KMS-11 (cell line): ENCODE results near the gene ATRIP.
A peak's percentile ranks its signal among the peaks of the same experiment; 100 is the strongest.

ENCODE experiments used
- H2AFZ ChIP-seq: fragments of 200-600 bp; sonication (generic); 2 replicates; pipeline ENCODE4 v1.6.1; 2016; ENCODE audit warnings: antibody characterized with exemption, mixed run types, low read depth
- H3K27ac ChIP-seq: fragments of 200-600 bp; sonication (generic); 2 replicates; pipeline ENCODE4 v1.6.1; 2016; ENCODE audit warnings: mild to moderate bottlenecking, mixed run types
- H3K27me3 ChIP-seq: fragments of 200-600 bp; sonication (generic); 2 replicates; pipeline ENCODE4 v1.6.1; 2017; ENCODE audit warnings: mild to moderate bottlenecking, low read depth, mixed run types, moderate library complexity; ENCODE audit not compliant: insufficient read depth
- H3K36me3 ChIP-seq: fragments of 200-600 bp; sonication (generic); 2 replicates; pipeline ENCODE4 v1.6.1; 2017; ENCODE audit warnings: mild to moderate bottlenecking, mixed run types; ENCODE audit not compliant: insufficient read depth
- H3K4me1 ChIP-seq: fragments of 200-600 bp; sonication (generic); 2 replicates; pipeline ENCODE4 v1.6.1; 2016; ENCODE audit warnings: mild to moderate bottlenecking, low read depth, mixed run types; ENCODE audit not compliant: poor library complexity, severe bottlenecking
- H3K4me2 ChIP-seq: fragments of 200-600 bp; sonication (generic); 2 replicates; pipeline ENCODE4 v1.7.0; 2016; ENCODE audit warnings: mild to moderate bottlenecking, mixed run types
- H3K4me3 ChIP-seq: fragments of 200-600 bp; sonication (generic); IDR thresholded peaks from 2 replicates; pipeline ENCODE4 v1.6.1; 2017; ENCODE audit warnings: low read depth, low read length, mixed read lengths; ENCODE audit not compliant: insufficient read depth
- H3K79me2 ChIP-seq: fragments of 200-600 bp; sonication (generic); 2 replicates; pipeline ENCODE4 v1.6.1; 2016; ENCODE audit warnings: low read depth, mixed run types; ENCODE audit not compliant: insufficient read depth
- H3K9ac ChIP-seq: fragments of 200-600 bp; sonication (generic); 2 replicates; pipeline ENCODE4 v1.6.1; 2016; ENCODE audit warnings: mild to moderate bottlenecking, mixed run types
- H4K20me1 ChIP-seq: fragments of 200-600 bp; sonication (generic); 2 replicates; pipeline ENCODE4 v1.6.1; 2016; ENCODE audit warnings: mild to moderate bottlenecking, mixed run types; ENCODE audit not compliant: insufficient read depth
- CTCF ChIP-seq: fragments of 200-600 bp; sonication (generic); conservative IDR thresholded peaks from 2 replicates; pipeline ENCODE4 v1.6.1; 2017; ENCODE audit warnings: low read depth, mild to moderate bottlenecking, antibody characterized with exemption, low read length, moderate library complexity, mixed read lengths

The ATRIP gene

DNA sequence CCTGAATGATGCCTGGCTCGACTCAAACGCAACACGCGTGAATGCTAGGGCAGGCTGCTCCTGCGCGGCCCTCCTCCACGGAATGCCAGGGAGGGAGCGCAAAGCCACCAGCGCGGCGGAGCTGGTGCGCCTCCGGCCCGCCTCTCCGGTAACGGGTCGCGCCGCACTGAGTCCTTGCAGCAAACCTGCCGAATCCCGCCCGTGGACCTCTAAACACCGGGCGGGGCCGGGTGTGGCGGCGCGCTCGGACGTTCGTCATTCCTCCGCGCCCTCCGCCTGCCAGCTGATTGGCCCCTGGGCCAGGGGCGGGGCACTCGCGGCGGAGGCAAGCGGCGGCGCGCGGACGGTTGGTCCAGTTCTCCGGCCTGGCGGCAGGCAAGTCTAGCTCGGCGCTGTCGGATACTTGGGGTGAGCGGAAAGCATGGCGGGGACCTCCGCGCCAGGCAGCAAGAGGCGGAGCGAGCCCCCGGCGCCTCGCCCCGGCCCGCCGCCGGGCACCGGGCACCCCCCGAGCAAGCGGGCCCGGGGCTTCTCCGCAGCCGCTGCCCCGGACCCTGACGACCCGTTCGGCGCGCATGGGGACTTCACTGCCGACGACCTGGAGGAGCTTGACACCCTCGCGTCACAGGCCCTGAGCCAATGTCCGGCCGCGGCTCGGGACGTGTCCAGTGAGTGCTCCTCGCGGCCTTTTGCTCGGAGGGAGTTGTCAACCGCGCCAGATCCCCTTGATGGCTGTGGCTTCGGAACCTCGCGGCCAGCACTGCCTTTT lies at the start of gene ATRIP:
Gene ATRIP (plus strand): TSS at position 313 of the 769 bp plus-strand sequence. CDS start 109 bp downstream, at position 422.
- Histone ChIP-seq H3K4me3 (peak within 1 kb of the TSS; percentile 65), H3K79me2 (peaks cover 4% of the 10 kb centered on the region), H3K27me3 (no peaks in the 10 kb centered on the region), H3K4me2 (peak within 1 kb of the TSS; percentile 95), H3K9ac (peak within 1 kb of the TSS; percentile 39; the same call in 1 of the 2 replicates), H4K20me1 (no peaks in the 10 kb centered on the region), H3K27ac (no peak within 1 kb of the TSS), H3K36me3 (no peaks in the 10 kb centered on the region), H3K4me1 (peaks cover 16% of the 10 kb centered on the region), H2AFZ (peak within 1 kb of the TSS; percentile 69; the same call in 1 of the 2 replicates)
- TF ChIP-seq CTCF = no peak

GRCh38 chr3:48397767-48398681 lies 48.5 kb upstream of the ATRIP start:
- Histone ChIP-seq H2AFZ (no peak overlapping the region), H3K4me3 (no peak overlapping the region), H3K36me3 (no peaks in the 10 kb centered on the region), H3K27me3 (no peaks in the 10 kb centered on the region), H3K4me1 (no peaks in the 10 kb centered on the region), H3K27ac (no peak overlapping the region), H4K20me1 (no peaks in the 10 kb centered on the region), H3K79me2 (no peaks in the 10 kb centered on the region), H3K4me2 (no peak overlapping the region), H3K9ac (no peak overlapping the region)
- TF ChIP-seq CTCF = no peak

- Histone ChIP-seq H3K4me1 (no peaks in the 10 kb centered on the region), H3K27ac (no peak overlapping the region), H4K20me1 (no peaks in the 10 kb centered on the region), H2AFZ (no peak overlapping the region), H3K27me3 (no peaks in the 10 kb centered on the region), H3K36me3 (no peaks in the 10 kb centered on the region), H3K9ac (no peak overlapping the region), H3K4me2 (no peak overlapping the region), H3K79me2 (no peaks in the 10 kb centered on the region), H3K4me3 (no peak overlapping the region)
- TF ChIP-seq CTCF = no peak
These were observed 47.7 kb upstream of the ATRIP start for GRCh38 chr3:48398701-48399386.

- Histone ChIP-seq H3K27ac (no peak overlapping the region), H3K4me3 (no peak overlapping the region), H4K20me1 (no peaks in the 10 kb centered on the region), H3K36me3 (no peaks in the 10 kb centered on the region), H2AFZ (no peak overlapping the region), H3K79me2 (no peaks in the 10 kb centered on the region), H3K27me3 (no peaks in the 10 kb centered on the region), H3K9ac (no peak overlapping the region), H3K4me2 (no peak overlapping the region), H3K4me1 (no peaks in the 10 kb centered on the region)
- no peak for TF ChIP-seq CTCF
These were observed 47.0 kb upstream of the ATRIP start for GRCh38 chr3:48399387-48400172.
